Activated CD8-positive, alpha-beta memory T cell treated with anti-CD3 and anti-CD28 coated beads, Interleukin-2, amount 50 U/mL, for 4 hours (primary cell): ENCODE measurements around the gene LILRA5.
"Not testable (repeated sequence)": the region's sequence is repeated elsewhere in the genome, so short reads cannot be mapped to it uniquely, and the experiment has no call there.

ENCODE experiments used
- DNase-seq: peaks from one replicate; pipeline ENCODE4 v3.0.0-alpha.2; 2020

The LILRA5 gene

DNA sequence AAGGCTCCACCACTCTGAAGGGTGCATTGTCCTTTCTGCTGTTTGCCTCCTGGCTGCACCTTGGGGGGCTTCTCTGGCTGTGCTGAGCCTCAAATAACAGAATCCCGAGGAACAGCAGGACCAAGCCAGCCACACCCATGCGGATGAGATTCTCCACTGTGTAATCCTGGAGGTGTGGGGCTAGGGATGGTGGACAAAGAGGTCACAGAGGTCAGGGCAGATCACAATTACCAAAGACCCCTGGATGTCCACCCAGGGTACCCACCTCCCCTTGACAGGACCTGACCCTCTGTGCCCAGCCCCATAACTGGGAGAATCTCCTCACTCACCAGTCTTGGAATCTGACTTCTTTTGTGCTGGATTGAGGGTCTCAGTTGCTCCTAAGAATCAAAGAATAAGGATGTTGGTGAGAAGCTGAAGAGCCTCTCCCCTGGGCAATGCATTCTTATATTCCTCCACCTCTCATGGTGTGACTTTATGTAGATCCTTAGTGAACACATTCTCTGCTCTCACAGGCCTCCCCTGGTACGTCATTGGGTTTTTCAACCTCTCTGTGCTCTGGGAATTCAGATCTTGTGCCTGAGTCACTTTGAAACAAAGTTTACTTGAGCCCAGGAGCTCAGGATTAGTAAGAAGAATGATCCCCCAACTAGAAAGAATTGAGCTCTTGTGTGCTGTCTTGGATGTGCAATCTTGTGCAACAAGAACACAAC, 20.8 kb upstream of the LILRA5 start:
- DNase-seq, result no peak

DNA sequence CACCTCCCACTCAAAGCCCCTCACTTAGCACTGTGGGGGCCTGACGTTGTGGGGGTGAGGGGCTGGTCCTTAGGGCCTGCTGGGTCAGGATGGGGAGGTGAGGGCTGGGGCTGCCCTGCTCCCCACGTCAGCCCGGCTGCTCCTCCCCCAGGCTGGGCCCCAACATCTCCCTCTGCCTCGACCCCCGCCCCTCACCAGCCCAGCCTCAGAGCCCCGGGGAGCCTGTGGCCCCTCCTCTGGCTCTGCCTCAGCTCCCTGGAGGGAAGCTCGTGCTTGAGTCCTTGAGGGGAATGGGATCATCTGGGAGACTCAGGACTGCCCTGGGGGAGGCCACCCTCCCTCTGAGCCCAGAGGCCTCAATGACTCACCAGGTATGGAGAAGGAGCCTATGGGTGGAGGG, 19.2 kb upstream of the LILRA5 start:
- DNase-seq, result no peak

DNA sequence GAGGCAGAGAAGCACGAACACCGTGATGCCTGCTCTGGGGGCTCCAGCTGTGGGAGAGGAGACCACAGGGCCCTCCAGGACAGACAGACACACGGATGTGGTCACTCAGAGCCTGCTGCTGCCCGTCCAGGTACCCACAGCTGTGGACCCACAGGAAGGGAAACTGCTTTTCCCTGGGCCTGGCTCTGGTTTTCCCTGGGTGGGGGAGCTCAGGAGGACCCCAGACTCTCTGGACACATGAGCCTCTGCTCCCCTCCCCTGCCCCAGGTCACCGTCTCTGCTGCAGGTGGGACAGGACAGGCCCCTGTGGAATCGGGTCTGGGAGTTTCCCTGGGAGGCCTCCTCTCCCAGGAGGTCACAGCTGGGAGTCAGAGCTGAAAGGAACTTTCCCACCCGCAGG, 18.7 kb upstream of the LILRA5 start:
- no peak for DNase-seq

- no peak for DNase-seq
Measured at GRCh38 chr19:54329476-54330165, 16.7 kb upstream of the LILRA5 start.

DNA sequence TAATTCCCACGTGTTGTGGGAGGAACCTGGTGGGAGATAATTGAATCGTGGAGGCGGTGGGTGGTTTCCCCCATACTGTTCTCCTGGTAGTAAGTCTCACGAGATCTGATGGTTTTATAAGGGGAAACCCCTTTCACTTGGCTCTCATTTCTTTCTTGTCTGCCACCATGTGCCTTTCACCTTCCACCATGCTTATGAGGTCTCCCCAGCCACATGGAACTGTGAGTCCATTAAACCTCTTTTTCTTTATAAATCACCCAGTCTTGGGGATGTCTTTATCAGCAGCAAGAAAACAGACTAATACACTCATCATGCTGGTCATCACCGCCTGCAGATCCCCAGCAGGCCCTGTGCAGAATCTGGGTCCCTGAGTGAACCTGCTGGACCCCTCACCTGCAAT, 15.8 kb upstream of the LILRA5 start:
- not testable (repeated sequence) for DNase-seq

DNA sequence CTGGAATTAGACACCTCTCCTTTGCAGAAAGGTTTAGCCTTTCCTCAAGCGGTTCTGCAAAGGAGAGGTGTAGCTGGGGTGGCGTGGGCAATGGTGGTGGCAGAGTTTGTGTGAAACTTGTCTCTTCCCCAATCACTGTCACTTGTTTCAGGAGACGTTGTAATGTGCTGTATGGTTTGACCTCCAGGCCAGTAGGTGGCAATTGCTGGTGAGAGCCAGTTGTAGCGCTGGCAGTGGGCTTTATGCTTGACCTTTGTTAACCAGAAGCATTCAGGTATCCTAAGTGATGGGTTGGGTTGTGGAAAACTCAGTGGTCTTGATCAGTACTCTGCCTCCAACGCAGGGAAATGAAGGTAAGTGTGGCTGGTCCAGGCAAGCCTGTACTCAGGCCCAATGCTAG, 12.7 kb upstream of the LILRA5 start:
- DNase-seq, result no peak

DNA sequence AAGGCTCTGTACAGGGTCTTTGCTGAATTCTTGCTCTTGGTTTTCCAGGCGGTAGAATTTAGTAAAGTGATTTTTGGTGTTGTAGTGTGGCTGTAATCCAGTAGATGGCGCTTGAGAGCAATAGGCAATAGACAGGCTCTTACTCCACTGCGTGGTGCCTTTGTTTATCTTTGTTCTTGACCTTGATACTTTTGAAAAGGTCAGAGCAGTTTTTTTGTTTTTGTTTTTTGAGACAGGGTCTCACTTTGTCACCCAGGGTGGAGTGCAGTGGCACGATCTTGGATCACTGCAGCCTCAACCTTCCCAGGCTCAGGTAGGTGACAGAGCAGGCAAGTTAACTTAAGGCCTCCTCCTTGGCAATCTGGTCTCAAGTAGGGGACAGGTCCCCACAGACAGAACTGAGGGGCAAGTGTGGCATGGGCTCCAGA, 12.2 kb upstream of the LILRA5 start:
- peak; percentile 51 for DNase-seq

GRCh38 chr19:54324071-54324470, 11.1 kb upstream of the LILRA5 start:
- no peak for DNase-seq

DNA sequence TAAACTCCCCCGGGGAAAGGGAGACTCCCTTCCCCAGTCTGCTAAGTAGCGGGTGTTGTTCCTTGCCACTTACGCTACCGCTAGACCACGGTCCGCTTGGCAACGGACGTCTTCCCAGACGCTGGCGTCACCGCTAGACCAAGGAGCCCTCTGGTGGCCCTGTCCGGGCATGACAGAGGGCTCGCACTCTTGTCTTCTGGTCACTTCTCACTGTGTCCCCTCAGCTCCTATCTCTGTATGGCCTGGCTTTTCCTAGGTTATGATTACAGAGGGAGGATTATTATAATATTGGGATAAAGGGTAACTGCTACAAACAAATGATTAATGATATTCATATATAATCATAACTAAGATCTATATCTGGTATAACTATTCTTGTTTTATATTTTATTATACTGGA, 10.0 kb upstream of the LILRA5 start:
- DNase-seq, result not testable (repeated sequence)

- DNase-seq, result not testable (repeated sequence)
Measured at GRCh38 chr19:54322295-54322694, 9.3 kb upstream of the LILRA5 start.

DNA sequence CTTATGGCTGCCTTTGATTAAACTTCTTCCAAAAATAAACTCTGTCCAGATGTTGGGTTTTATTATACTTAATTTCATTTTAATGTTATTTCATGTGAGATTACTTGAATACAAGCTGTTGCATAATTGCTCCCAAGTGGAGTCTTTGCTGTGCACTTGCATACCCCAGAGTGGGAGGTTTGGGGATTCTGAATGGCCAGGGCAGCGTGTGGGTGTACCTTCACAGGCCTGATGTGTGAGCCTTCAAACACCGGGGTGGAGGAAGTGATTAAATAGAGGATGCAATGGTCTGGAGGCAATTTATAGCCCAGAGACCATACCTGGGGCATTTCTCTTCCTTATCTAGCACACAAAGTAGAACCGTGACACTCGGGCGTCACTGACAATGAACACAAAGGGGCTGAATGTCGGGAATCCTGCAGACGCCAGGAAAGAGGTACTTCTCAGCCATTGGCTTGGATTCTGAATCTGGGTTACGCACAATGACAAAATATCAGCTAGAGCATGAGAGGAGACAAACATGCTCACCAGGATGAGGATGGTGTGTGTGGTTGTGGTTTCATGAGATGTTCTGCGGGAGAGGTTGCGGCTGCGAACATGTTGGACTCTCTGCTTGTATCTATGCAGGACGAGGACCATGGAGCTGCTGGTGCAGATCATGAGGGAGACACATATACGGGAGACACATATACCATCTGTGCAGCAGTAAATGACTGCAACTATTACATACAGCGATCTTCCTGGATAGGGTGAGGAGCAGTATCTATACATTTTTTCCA, 7.1 kb upstream of the LILRA5 start:
- no peak for DNase-seq

DNA sequence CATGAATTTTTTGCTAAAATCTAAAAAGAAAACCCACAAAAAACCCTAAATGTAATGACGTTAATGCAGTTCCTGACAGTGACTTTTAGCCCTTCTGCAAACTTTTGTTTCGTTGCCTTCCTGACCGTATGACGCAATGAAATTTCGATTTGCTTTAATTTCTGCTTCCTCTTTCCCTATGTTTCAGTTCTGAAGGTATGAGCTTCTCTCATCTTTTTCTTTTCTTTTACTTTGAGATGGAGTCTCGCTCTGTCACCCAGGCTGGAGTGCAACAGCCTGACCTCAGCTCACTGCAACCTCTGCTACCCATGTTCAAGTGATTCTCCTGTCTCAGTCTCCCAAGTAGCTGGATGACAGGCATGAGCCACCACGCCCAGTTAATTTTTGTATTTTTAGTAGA, 6.1 kb upstream of the LILRA5 start:
- DNase-seq, result no peak

DNA sequence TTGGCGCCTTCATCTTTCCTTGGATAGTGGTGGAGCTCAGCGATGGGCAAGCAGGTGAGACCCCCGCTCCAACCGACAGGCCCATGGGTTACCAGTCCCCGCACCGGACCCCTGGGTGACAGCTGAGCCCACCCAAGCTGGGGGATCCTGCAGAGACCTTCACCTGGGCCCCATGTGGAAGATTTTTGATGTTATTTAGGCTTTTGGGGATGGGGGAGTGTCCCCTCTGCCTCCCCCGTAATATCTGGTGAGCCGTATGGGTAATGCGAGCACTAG, 4.9 kb upstream of the LILRA5 start:
- no peak for DNase-seq

DNA sequence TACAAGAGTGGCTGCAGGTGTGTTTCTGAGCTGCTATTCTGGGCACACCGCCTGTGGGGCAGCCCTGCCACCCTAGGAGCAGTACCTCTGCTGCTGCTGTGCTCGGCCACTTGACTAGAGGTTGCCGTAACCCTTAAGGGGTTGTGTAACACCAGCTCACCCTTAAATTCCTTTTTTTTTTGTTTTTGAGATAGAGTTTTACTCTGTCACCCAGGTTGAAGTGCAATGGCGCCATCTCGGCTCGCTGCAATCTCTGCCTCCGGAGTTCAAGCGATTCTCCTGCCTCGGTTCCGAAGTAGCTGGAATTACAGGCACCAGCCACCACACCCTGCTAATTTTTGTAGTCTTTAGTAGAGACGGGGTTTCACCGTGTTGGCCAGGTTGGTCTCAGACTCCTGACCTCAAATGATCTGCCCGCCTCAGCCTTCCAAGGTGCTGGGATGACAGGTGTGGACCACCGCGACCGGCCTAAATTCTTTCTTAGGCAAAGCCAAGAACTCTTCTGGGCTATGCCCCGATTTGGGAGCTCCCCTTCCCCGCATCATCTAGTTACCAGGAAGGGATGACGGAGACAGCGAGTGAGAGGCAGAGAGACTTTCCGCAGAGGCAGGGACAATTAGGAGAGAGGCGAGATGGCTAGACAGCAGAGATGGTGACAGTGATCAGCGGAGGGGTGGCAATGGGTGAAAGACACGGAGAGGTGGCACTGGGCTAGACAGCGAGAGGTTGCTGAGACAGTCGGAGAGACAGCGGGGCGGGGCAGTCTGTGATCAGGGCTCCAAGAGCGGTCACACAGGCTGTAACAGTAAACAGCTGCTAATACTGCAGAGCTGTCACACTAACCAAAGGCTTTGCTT, 4.4 kb upstream of the LILRA5 start:
- DNase-seq, result no peak

GRCh38 chr19:54316746-54317107, 3.8 kb upstream of the LILRA5 start:
- DNase-seq, result no peak

DNA sequence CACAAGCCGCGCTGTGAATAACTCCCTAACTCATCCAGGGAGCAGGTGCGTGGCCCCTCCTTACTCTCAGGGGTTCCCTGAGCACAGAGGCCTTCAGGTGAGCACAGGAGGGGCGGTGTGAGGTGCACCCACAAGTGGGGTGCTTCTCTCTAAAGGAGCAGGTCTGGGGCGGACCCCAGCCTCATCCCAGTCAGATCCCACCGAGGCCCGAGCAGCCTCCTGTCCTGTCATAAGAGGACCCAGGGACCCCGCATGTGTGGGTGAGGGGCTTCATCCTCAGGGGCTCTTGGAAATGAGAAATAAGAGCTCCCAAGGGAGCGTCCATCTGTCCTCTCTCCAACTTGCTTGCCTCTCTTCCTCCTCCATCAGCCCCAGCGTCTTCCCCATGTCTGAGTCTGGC, 3.0 kb upstream of the LILRA5 start:
- no peak for DNase-seq

DNA sequence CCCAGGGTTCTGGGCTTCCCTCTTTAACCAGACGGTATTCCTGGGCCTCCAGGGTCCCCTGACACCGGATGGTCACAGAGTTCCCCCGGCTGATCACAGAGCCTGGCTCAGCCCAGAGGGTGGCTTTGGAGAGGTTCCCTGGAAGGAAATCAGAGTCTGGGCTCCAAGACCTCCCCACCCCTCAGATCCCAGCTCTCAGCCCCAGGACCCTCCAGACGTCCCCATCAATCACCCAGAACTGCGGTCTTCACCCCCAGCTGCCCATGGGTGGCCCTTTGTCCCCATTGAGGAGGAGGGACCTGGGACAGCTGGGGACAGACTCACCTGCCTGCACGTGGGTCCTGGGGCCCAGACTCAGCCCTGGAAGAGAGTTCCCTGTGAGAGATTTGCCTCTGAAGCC, 955 bp downstream of the LILRA5 start:
- DNase-seq, result no peak

- DNase-seq, result no peak
Measured at GRCh38 chr19:54311486-54311885, 1.5 kb downstream of the LILRA5 start.

DNA sequence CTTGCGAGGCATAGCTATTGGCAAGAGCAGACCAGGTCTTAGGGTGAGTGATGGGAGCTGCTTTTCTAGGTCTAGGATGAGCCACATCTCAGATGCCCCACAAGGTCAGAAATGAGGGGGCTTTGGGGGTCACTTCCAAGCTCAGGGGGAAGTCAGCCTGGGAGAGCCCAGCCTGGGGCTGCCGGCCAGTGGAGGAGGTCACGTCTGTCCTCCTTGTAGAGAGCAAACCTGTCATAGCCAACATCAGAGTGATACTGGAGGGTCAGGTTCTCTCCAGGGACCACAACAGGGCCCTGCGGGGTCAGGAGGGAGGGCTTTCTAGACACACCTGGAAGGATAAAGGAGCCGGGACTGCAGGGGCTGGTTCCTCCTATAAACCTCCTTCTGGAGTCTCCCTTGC, 2.4 kb downstream of the LILRA5 start:
- no peak for DNase-seq

- DNase-seq, result no peak
Measured at GRCh38 chr19:54309811-54310210, 3.2 kb downstream of the LILRA5 start.

DNA sequence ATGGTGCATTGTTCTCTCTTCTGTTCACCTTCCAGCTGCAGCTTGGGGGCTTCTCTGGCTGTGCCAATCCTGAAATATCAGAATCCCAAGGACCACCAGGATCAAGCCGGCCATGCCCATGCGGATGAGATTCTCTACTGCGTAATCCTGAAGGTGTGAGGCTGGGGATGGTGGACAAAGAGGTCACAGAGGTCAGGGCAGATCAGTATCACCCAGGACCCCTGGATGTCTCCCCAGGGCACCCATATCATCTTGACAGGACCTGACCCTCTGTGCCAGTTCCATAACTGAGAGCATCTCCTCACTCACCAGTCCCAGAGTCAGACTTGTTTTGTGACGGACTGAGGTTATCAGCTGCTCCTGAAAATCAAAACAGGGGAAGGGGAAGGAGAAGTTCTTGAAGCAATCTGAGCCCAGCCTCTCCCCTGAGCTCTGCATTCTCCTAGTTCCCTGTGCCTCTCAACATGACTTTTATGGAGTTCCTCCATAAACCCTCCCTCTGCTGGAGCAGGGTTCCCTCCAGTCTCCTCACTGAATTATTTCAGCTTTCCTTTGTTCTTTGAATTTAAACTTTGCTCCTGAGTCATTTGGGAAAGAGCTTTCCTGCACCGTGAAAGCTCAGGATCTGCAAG, 5.5 kb downstream of the LILRA5 start:
- DNase-seq, result no peak

DNA sequence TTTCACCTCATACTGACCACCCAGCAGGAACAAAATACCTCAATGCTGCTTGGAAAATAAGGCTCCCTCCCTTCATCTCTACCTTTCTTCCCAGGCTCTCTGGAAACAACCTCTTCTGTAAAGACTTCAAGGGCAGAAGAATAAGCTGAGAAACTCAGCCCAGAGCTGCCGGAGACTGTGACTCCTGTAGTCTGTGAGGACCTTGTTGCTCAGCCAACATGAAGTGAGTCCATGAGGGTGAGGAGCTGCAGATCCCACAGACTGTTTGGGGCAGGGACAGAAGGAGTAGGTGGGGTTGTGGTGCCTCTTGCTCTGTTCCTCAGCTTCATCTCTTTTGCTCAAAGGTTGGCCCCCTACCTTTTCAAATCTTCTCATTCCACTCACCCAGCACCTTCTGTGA, 7.8 kb downstream of the LILRA5 start:
- DNase-seq, result no peak

GRCh38 chr19:54302257-54302656, 10.7 kb downstream of the LILRA5 start:
- no peak for DNase-seq
